NCI-H1105 treated with DMSO at 0.1 percent for 48 hours (cell line): ENCODE results near the gene CPLX1.
"Not testable (repeated sequence)": the region's sequence is repeated elsewhere in the genome, so short reads cannot be mapped to it uniquely, and the experiment has no call there.

ENCODE experiments used
- DNase-seq: peaks from one replicate; lab custom pipeline; 2025; lab: John Stamatoyannopoulos, UW

CPLX1 gene

GRCh38 chr4:754221-755120, 71.5 kb downstream of the CPLX1 start:
- no peak for DNase-seq

GRCh38 chr4:753186-753585, 72.7 kb downstream of the CPLX1 start:
- not testable (repeated sequence) for DNase-seq

- no peak for DNase-seq
Observed at GRCh38 chr4:752196-752861, 73.6 kb downstream of the CPLX1 start.

GRCh38 chr4:751676-752075, 74.3 kb downstream of the CPLX1 start:
- DNase-seq = no peak

- DNase-seq = no peak
Observed at GRCh38 chr4:749698-750666, 75.9 kb downstream of the CPLX1 start.

- no peak for DNase-seq
Observed at GRCh38 chr4:748461-748860, 77.5 kb downstream of the CPLX1 start.

- DNase-seq = no peak
Observed at GRCh38 chr4:747546-748170, 78.3 kb downstream of the CPLX1 start.

- DNase-seq = no peak
Observed at GRCh38 chr4:744212-744841, 81.6 kb downstream of the CPLX1 start.

GRCh38 chr4:743463-744211, 82.3 kb downstream of the CPLX1 start:
- no peak for DNase-seq

GRCh38 chr4:742742-743311, 83.1 kb downstream of the CPLX1 start:
- DNase-seq = no peak

GRCh38 chr4:742096-742741, 83.7 kb downstream of the CPLX1 start:
- DNase-seq = no peak

- DNase-seq = no peak
Observed at GRCh38 chr4:740656-741282, 85.2 kb downstream of the CPLX1 start.

- DNase-seq = no peak
Observed at GRCh38 chr4:740011-740410, 85.9 kb downstream of the CPLX1 start.

- no peak for DNase-seq
Observed at GRCh38 chr4:739569-739968, 86.4 kb downstream of the CPLX1 start.

GRCh38 chr4:738781-739280, 87.1 kb downstream of the CPLX1 start:
- DNase-seq = no peak

- DNase-seq = not testable (repeated sequence)
Observed at GRCh38 chr4:736561-736960, 89.4 kb downstream of the CPLX1 start.

GRCh38 chr4:735583-735982, 90.3 kb downstream of the CPLX1 start:
- DNase-seq = no peak
